Stomach (tissue), 4 donors: ENCODE data around the gene SHISA6.

Source experiments
- EP300 ChIP-seq: sonication (generic); formaldehyde crosslinking; IDR thresholded peaks from one replicate; pipeline ENCODE4 v1.6.1; 2017; ENCODE audit warnings: antibody characterized with exemption
- POLR2A ChIP-seq, 4 donors: fragments of 450-650 bp; IDR thresholded peaks; one replicate each; pipeline ENCODE4 v1.6.1; 2016; ENCODE audit warnings: antibody characterized with exemption in 4 of 4, control low read depth in 2 of 4, mild to moderate bottlenecking in 1 of 4, moderate library complexity in 1 of 4
- TF ChIP-seq, protein P1 (sequence below), 7 experiments: fragments of 450-650 bp in 4 of 7; fragments of 200-600 bp in 3 of 7; sonication (generic) in 3 of 7; IDR thresholded peaks; one replicate each; pipeline ENCODE4 v1.5.1; 2016 to 2019; ENCODE audit warnings: antibody characterized with exemption in 7 of 7, control low read depth in 2 of 7, mild to moderate bottlenecking in 1 of 7

DNA sequence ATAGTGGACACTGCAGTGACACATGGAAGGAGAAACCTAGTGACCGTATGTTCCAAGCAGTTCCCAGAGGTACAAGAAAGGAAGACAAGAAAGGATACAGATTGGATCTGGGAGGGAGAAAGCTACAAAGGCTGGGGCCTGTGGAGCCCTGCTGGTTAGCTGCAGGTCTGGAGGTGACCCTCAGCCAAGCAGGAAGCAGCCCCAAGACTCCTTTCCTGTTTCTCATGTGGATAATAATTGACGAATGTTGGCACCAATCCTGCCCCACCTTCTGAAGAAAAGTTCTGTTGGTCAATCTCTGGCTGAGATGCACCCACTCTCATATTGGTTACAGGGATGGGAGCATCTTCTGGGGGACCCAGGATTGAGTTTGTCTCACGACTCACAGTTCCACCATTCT lies 99.8 kb downstream of the SHISA6 start:
- TF ChIP-seq, protein P1, sequence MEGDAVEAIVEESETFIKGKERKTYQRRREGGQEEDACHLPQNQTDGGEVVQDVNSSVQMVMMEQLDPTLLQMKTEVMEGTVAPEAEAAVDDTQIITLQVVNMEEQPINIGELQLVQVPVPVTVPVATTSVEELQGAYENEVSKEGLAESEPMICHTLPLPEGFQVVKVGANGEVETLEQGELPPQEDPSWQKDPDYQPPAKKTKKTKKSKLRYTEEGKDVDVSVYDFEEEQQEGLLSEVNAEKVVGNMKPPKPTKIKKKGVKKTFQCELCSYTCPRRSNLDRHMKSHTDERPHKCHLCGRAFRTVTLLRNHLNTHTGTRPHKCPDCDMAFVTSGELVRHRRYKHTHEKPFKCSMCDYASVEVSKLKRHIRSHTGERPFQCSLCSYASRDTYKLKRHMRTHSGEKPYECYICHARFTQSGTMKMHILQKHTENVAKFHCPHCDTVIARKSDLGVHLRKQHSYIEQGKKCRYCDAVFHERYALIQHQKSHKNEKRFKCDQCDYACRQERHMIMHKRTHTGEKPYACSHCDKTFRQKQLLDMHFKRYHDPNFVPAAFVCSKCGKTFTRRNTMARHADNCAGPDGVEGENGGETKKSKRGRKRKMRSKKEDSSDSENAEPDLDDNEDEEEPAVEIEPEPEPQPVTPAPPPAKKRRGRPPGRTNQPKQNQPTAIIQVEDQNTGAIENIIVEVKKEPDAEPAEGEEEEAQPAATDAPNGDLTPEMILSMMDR (IDR thresholded peaks at IDR 0.05): no peak
- TF ChIP-seq POLR2A (IDR thresholded peaks at IDR 0.05) (no peak), EP300 (no peak)
